HG03442 (cell line): ENCODE data around the gene CCNI2.

ENCODE experiments used
- ATAC-seq: cut with Tn5 transposase; IDR thresholded peaks from one replicate; pipeline ENCODE4 v1.9.1; 2021; ENCODE audit warnings: mild to moderate bottlenecking, moderate library complexity; ENCODE audit not compliant: unreplicated experiment

The CCNI2 gene

GRCh38 chr5:132764671-132765238 lies 17.5 kb downstream of the CCNI2 start:
- no peak for ATAC-seq

GRCh38 chr5:132765311-132766019 lies 18.2 kb downstream of the CCNI2 start:
- no peak for ATAC-seq

- ATAC-seq, result no peak
Observed at GRCh38 chr5:132766020-132766805, 19.0 kb downstream of the CCNI2 start.

GRCh38 chr5:132766806-132767055 lies 19.5 kb downstream of the CCNI2 start:
- no peak for ATAC-seq

- no peak for ATAC-seq
Observed at GRCh38 chr5:132767150-132767549, 19.9 kb downstream of the CCNI2 start.

GRCh38 chr5:132768485-132768868 lies 21.3 kb downstream of the CCNI2 start:
- ATAC-seq, result no peak

GRCh38 chr5:132770476-132771159 lies 23.4 kb downstream of the CCNI2 start:
- ATAC-seq, result no peak

GRCh38 chr5:132771503-132771998 lies 24.3 kb downstream of the CCNI2 start:
- ATAC-seq, result no peak

GRCh38 chr5:132772291-132773070 lies 25.3 kb downstream of the CCNI2 start:
- no peak for ATAC-seq

GRCh38 chr5:132773114-132773513 lies 25.9 kb downstream of the CCNI2 start:
- no peak for ATAC-seq

GRCh38 chr5:132773601-132774355 lies 26.6 kb downstream of the CCNI2 start:
- no peak for ATAC-seq

GRCh38 chr5:132774406-132774805 lies 27.2 kb downstream of the CCNI2 start:
- ATAC-seq, result no peak

GRCh38 chr5:132774896-132775295 lies 27.7 kb downstream of the CCNI2 start:
- ATAC-seq, result no peak

- no peak for ATAC-seq
Observed at GRCh38 chr5:132775476-132775961, 28.3 kb downstream of the CCNI2 start.

GRCh38 chr5:132776131-132776937 lies 29.1 kb downstream of the CCNI2 start:
- ATAC-seq, result peak; percentile 11

GRCh38 chr5:132776938-132777208 lies 29.6 kb downstream of the CCNI2 start:
- ATAC-seq, result peak; percentile 20

GRCh38 chr5:132777209-132778069 lies 30.2 kb downstream of the CCNI2 start, which contains the start of gene SEPTIN8:
Gene SEPTIN8, minus strand, starts transcription at chr5:132777239. Its CDS starts 102 bp downstream, at chr5:132777137.
- ATAC-seq, result peak; percentile 66

- ATAC-seq, result no peak
Observed at GRCh38 chr5:132778129-132778528, 30.9 kb downstream of the CCNI2 start.
